NCI-H146 treated with DMSO at 0.1 percent for 48 hours (cell line): ENCODE measurements around the gene ANTXR2.
"Not testable (repeated sequence)": the region's sequence is repeated elsewhere in the genome, so short reads cannot be mapped to it uniquely, and the experiment has no call there.

Experiments
- DNase-seq: peaks from one replicate; lab custom pipeline; 2025; ENCODE audit not compliant: unreplicated experiment; lab: John Stamatoyannopoulos, UW

The ANTXR2 gene

GRCh38 chr4:80026100-80026499 lies 46.9 kb downstream of the ANTXR2 start:
- DNase-seq: no peak

- no peak for DNase-seq
Observed at GRCh38 chr4:80024335-80024734, 48.7 kb downstream of the ANTXR2 start.

GRCh38 chr4:80022282-80022681 lies 50.7 kb downstream of the ANTXR2 start:
- DNase-seq: no peak

- DNase-seq: no peak
Observed at GRCh38 chr4:80017125-80017854, 55.7 kb downstream of the ANTXR2 start.

GRCh38 chr4:80016506-80016905 lies 56.5 kb downstream of the ANTXR2 start:
- DNase-seq: no peak

- no peak for DNase-seq
Observed at GRCh38 chr4:80015407-80016189, 57.4 kb downstream of the ANTXR2 start.

GRCh38 chr4:80014531-80014930 lies 58.5 kb downstream of the ANTXR2 start:
- DNase-seq: no peak

- DNase-seq: no peak
Observed at GRCh38 chr4:80012291-80012690, 60.7 kb downstream of the ANTXR2 start.

GRCh38 chr4:80011636-80012236 lies 61.3 kb downstream of the ANTXR2 start:
- no peak for DNase-seq

- DNase-seq: no peak
Observed at GRCh38 chr4:80010316-80010715, 62.7 kb downstream of the ANTXR2 start.

GRCh38 chr4:80009806-80010205 lies 63.2 kb downstream of the ANTXR2 start:
- no peak for DNase-seq

GRCh38 chr4:80008971-80009370 lies 64.1 kb downstream of the ANTXR2 start:
- DNase-seq: no peak

- DNase-seq: no peak
Observed at GRCh38 chr4:80008351-80008750, 64.7 kb downstream of the ANTXR2 start.

- no peak for DNase-seq
Observed at GRCh38 chr4:80007745-80008149, 65.3 kb downstream of the ANTXR2 start.

- DNase-seq: peak; percentile 69
Observed at GRCh38 chr4:80006935-80007744, 65.9 kb downstream of the ANTXR2 start.

- DNase-seq: no peak
Observed at GRCh38 chr4:80005863-80006262, 67.2 kb downstream of the ANTXR2 start.

- no peak for DNase-seq
Observed at GRCh38 chr4:80004319-80004718, 68.7 kb downstream of the ANTXR2 start.

GRCh38 chr4:80002559-80002958 lies 70.5 kb downstream of the ANTXR2 start:
- DNase-seq: not testable (repeated sequence)

GRCh38 chr4:79999048-79999447 lies 74.0 kb downstream of the ANTXR2 start:
- DNase-seq: not testable (repeated sequence)

GRCh38 chr4:79998201-79998600 lies 74.8 kb downstream of the ANTXR2 start:
- no peak for DNase-seq

GRCh38 chr4:79996851-79997250 lies 76.2 kb downstream of the ANTXR2 start:
- no peak for DNase-seq
